H1 (cell line): ENCODE data around the gene MEA1. TPM values are rescaled to one million over a fixed set of nuclear protein-coding genes. Genes with fewer than 3 reads are reported as not detected.

ENCODE experiments used
- CTCF ChIA-PET: fragments of 300-600 bp; sonication (Branson Sonifier 250); formaldehyde crosslinking; loops from one replicate; lab custom pipeline; 2021; ENCODE audit not compliant: partially characterized antibody; lab: Charles Lee
- POLR2A ChIA-PET: fragments of 300-600 bp; sonication (Branson Sonifier 250); formaldehyde crosslinking; loops from one replicate; lab custom pipeline; 2021; ENCODE audit warnings: inconsistent platforms; ENCODE audit not compliant: partially characterized antibody; lab: Charles Lee
- DNase-seq, 2 experiments: peaks; one replicate each; pipeline versions ENCODE4 v3.0.0 to v3.0.0-alpha.2; 2010 to 2022; ENCODE audit warnings: low spot score in 2 of 2, low read depth in 1 of 2, mixed read lengths in 1 of 2
- FAIRE-seq: peaks from 2 replicates; lab custom pipeline; 2011; peaks lifted over from hg19 to GRCh38; lab: Jason Lieb, UNC
- H2AFZ ChIP-seq: 2 replicates; pipeline ENCODE4 v1.8.1; 2012; ENCODE audit warnings: low read length, inconsistent platforms
- H2AK5ac ChIP-seq: 2 replicates; pipeline ENCODE4 v1.6.1; 2013; ENCODE audit warnings: low read depth, low read length
- H2BK120ac ChIP-seq: replicated peaks from 2 replicates; pipeline ENCODE3; 2013; ENCODE audit warnings: low read depth, low read length, inconsistent platforms
- H2BK12ac ChIP-seq: 2 replicates; pipeline ENCODE4 v1.6.1; 2013; ENCODE audit warnings: low read depth, low read length
- H2BK15ac ChIP-seq: 2 replicates; pipeline ENCODE4 v1.6.1; 2013; ENCODE audit warnings: low read length
- H2BK20ac ChIP-seq: 2 replicates; pipeline ENCODE4 v1.6.1; 2013; ENCODE audit warnings: low read length
- H2BK5ac ChIP-seq: 2 replicates; pipeline ENCODE4 v1.6.1; 2013; ENCODE audit warnings: low read depth, low read length
- H3K14ac ChIP-seq: 2 replicates; pipeline ENCODE4 v1.6.1; 2013; ENCODE audit warnings: inconsistent platforms; ENCODE audit not compliant: insufficient read length
- H3K18ac ChIP-seq: 2 replicates; pipeline ENCODE4 v1.6.1; 2013; ENCODE audit warnings: low read length; ENCODE audit errors: extremely low read depth
- H3K23ac ChIP-seq: 2 replicates; pipeline ENCODE4 v1.6.1; 2013; ENCODE audit warnings: inconsistent platforms; ENCODE audit not compliant: insufficient read length
- H3K23me2 ChIP-seq: 2 replicates; pipeline ENCODE4 v1.6.1; 2013; ENCODE audit warnings: low read depth, low read length
- H3K27ac ChIP-seq: 2 replicates; pipeline ENCODE4 v1.6.1; 2011; ENCODE audit warnings: low read depth, low read length, inconsistent platforms
- H3K27me3 ChIP-seq, 4 experiments: replicated peaks in 1 of 4; 1 replicate in 1 of 4; 2 replicates in 3 of 4; pipeline versions ENCODE4 v1.6.1 to v1.8.1; 2011 to 2013; ENCODE audit warnings: low read length in 3 of 4, mild to moderate bottlenecking in 3 of 4, inconsistent platforms in 2 of 4, mixed read lengths in 2 of 4, moderate library complexity in 1 of 4; ENCODE audit not compliant: control insufficient read depth in 3 of 4, insufficient read depth in 3 of 4; ENCODE audit errors: extremely low read depth in 1 of 4
- H3K36me3 ChIP-seq, 4 experiments: 2 replicates each; pipeline versions ENCODE4 v1.6.1 to v1.8.1; 2011 to 2013; ENCODE audit warnings: mild to moderate bottlenecking in 4 of 4, low read length in 3 of 4, moderate library complexity in 2 of 4, control low read depth in 1 of 4, inconsistent platforms in 1 of 4; ENCODE audit not compliant: insufficient read depth in 4 of 4, control insufficient read depth in 2 of 4
- H3K4ac ChIP-seq: replicated peaks from 2 replicates; pipeline ENCODE3; 2013; ENCODE audit warnings: low read length, low read depth, mixed read lengths, inconsistent platforms; ENCODE audit not compliant: insufficient read length
- H3K4me1 ChIP-seq, 4 experiments: replicated peaks in 1 of 4; 1 replicate in 1 of 4; 2 replicates in 3 of 4; pipeline versions ENCODE4 v1.6.1 to v1.8.1; 2011 to 2013; ENCODE audit warnings: low read length in 3 of 4, inconsistent platforms in 2 of 4, mixed read lengths in 1 of 4; ENCODE audit not compliant: insufficient read depth in 4 of 4, control insufficient read depth in 3 of 4
- H3K4me2 ChIP-seq, 2 experiments: 2 replicates each; pipeline versions ENCODE4 v1.6.1 to v1.8.1; 2011 to 2013; ENCODE audit warnings: low read depth in 2 of 2, low read length in 2 of 2, control low read depth in 1 of 2, inconsistent platforms in 1 of 2, mild to moderate bottlenecking in 1 of 2; ENCODE audit not compliant: insufficient read depth in 1 of 2
- H3K4me3 ChIP-seq, 4 experiments: fragments of 200-600, 300-600 bp in 1 of 4; sonication (generic), shearing (Covaris generic), sonication (Bioruptor Twin) in 1 of 4; 2 replicates each; pipeline versions ENCODE4 v1.5.1 to v1.8.1; 2011 to 2016; ENCODE audit warnings: low read length in 4 of 4, low read depth in 3 of 4, control low read depth in 2 of 4, inconsistent platforms in 2 of 4, mild to moderate bottlenecking in 2 of 4, mixed read lengths in 1 of 4, moderate library complexity in 1 of 4; ENCODE audit not compliant: insufficient read depth in 2 of 4; ENCODE audit errors: extremely low read depth in 1 of 4
- H3K56ac ChIP-seq: replicated peaks from 2 replicates; pipeline ENCODE3; 2013; ENCODE audit warnings: low read depth, mild to moderate bottlenecking, mixed read lengths, low read length, inconsistent platforms; ENCODE audit not compliant: insufficient read length
- H3K79me1 ChIP-seq: 2 replicates; pipeline ENCODE4 v1.6.1; 2013; ENCODE audit warnings: low read depth, low read length, control low read depth
- H3K79me2 ChIP-seq, 2 experiments: 2 replicates each; pipeline versions ENCODE4 v1.6.1 to v1.8.1; 2012 to 2013; ENCODE audit warnings: low read length in 2 of 2, mild to moderate bottlenecking in 2 of 2, inconsistent platforms in 1 of 2; ENCODE audit not compliant: insufficient read depth in 2 of 2, control insufficient read depth in 1 of 2
- H3K9ac ChIP-seq, 4 experiments: replicated peaks in 1 of 4; 1 replicate in 1 of 4; 2 replicates in 3 of 4; pipeline versions ENCODE4 v1.6.1 to v1.8.1; 2011 to 2013; ENCODE audit warnings: low read depth in 3 of 4, low read length in 3 of 4, control low read depth in 2 of 4, mild to moderate bottlenecking in 2 of 4, moderate library complexity in 2 of 4, inconsistent platforms in 1 of 4; ENCODE audit errors: extremely low read depth in 1 of 4
- H3K9me3 ChIP-seq, 2 experiments: 2 replicates each; pipeline versions ENCODE4 v1.6.1 to v1.8.1; 2012 to 2013; ENCODE audit warnings: mild to moderate bottlenecking in 2 of 2, moderate library complexity in 2 of 2, control low read depth in 1 of 2, inconsistent platforms in 1 of 2, low read depth in 1 of 2, low read length in 1 of 2, mixed read lengths in 1 of 2; ENCODE audit not compliant: insufficient read depth in 2 of 2
- H4K20me1 ChIP-seq, 2 experiments: replicated peaks in 1 of 2; 2 replicates each; pipeline versions ENCODE3 to v1.8.1; 2011 to 2013; ENCODE audit warnings: inconsistent platforms in 2 of 2, low read length in 2 of 2, mild to moderate bottlenecking in 1 of 2; ENCODE audit not compliant: insufficient read depth in 2 of 2, control insufficient read depth in 1 of 2
- H4K5ac ChIP-seq: 2 replicates; pipeline ENCODE4 v1.6.1; 2013; ENCODE audit warnings: low read length, low read depth, mixed read lengths, inconsistent platforms; ENCODE audit not compliant: insufficient read length
- H4K8ac ChIP-seq: 2 replicates; pipeline ENCODE4 v1.8.0; 2013; ENCODE audit warnings: mild to moderate bottlenecking, moderate library complexity, low read length, inconsistent platforms; ENCODE audit not compliant: insufficient read depth; ENCODE audit errors: extremely low read depth
- H4K91ac ChIP-seq: replicated peaks from 2 replicates; pipeline ENCODE3; 2013; ENCODE audit warnings: low read length, mixed read lengths, inconsistent platforms; ENCODE audit not compliant: insufficient read length
- BRCA1 ChIP-seq: IDR thresholded peaks from 2 replicates; pipeline ENCODE4 v1.6.1; 2012; ENCODE audit warnings: low read depth, low read length, improper control_type of control experiment
- CHD2 ChIP-seq: IDR thresholded peaks from 2 replicates; pipeline ENCODE4 v1.6.1; 2012; ENCODE audit warnings: low read length, improper control_type of control experiment
- JUN ChIP-seq: IDR thresholded peaks from 2 replicates; pipeline ENCODE4 v1.6.1; 2011; ENCODE audit warnings: low read depth, mild to moderate bottlenecking, improper control_type of control experiment, low read length
- KDM1A ChIP-seq: fragments of 200-600, 300-600 bp; sonication (generic); IDR thresholded peaks from 2 replicates; pipeline ENCODE4 v1.7.1; 2016; ENCODE audit warnings: mild to moderate bottlenecking, low read length, borderline replicate concordance
- POLR2A ChIP-seq, 2 experiments: IDR thresholded peaks; 1 replicate in 1 of 2; 2 replicates in 1 of 2; pipeline ENCODE4 v1.6.1; 2011; ENCODE audit warnings: low read depth in 2 of 2, low read length in 2 of 2, mild to moderate bottlenecking in 2 of 2; ENCODE audit errors: control extremely low read depth in 1 of 2
- RAD21 ChIP-seq, 2 experiments: IDR thresholded peaks in 1 of 2; conservative IDR thresholded peaks in 1 of 2; 2 replicates each; pipeline ENCODE4 v1.6.1; 2011; ENCODE audit warnings: low read depth in 2 of 2, low read length in 2 of 2, improper control_type of control experiment in 1 of 2, inconsistent platforms in 1 of 2, mild to moderate bottlenecking in 1 of 2, moderate library complexity in 1 of 2
- RBBP5 ChIP-seq: IDR thresholded peaks from 2 replicates; pipeline ENCODE4 v1.7.1; 2012; ENCODE audit warnings: low read depth, mild to moderate bottlenecking, inconsistent platforms, low read length, moderate library complexity, borderline replicate concordance
- RNF2 ChIP-seq: fragments of 200-900, 300-1000 bp; sonication (generic); IDR thresholded peaks from 2 replicates; pipeline ENCODE4 v1.7.1; 2016; ENCODE audit warnings: borderline replicate concordance, low read depth, mild to moderate bottlenecking, antibody characterized with exemption, low read length; ENCODE audit not compliant: poor library complexity, severe bottlenecking; ENCODE audit errors: missing control alignments
- SAP30 ChIP-seq: fragments of 300-600 bp; sonication (generic); IDR thresholded peaks from 2 replicates; pipeline ENCODE4 v1.7.1; 2012; ENCODE audit warnings: low read length, moderate library complexity, mild to moderate bottlenecking, inconsistent platforms; ENCODE audit not compliant: insufficient read depth, insufficient replicate concordance
- SIX5 ChIP-seq: IDR thresholded peaks from 2 replicates; pipeline ENCODE4 v1.6.1; 2011; ENCODE audit warnings: mild to moderate bottlenecking, low read depth, low read length
- SP1 ChIP-seq: IDR thresholded peaks from 2 replicates; pipeline ENCODE4 v1.6.1; 2011; ENCODE audit warnings: low read depth, low read length
- SRF ChIP-seq: IDR thresholded peaks from 2 replicates; pipeline ENCODE4 v1.6.1; 2011; ENCODE audit warnings: mild to moderate bottlenecking, low read depth, low read length, moderate library complexity
- WGBS, 2 experiments: shearing (Covaris generic) in 1 of 2; methylation state at CpG; one replicate each; pipeline versions ENCODE4 v1.1.6 to v1.1.7; 2013 to 2015; ENCODE audit warnings: low lambda C conversion rate in 2 of 2, mixed read lengths in 2 of 2, inconsistent platforms in 1 of 2, low coverage in 1 of 2, missing lambda C conversion rate in 1 of 2; ENCODE audit not compliant: insufficient replicate concordance in 2 of 2, insufficient coverage in 1 of 2, insufficient read length in 1 of 2; ENCODE audit errors: extremely low coverage in 1 of 2, missing lambda C conversion rate in 1 of 2; 5-methylcytosine and 5-hydroxymethylcytosine counted together
- polyA plus RNA-seq, 7 experiments: library from polyadenylated mRNA; depleted of rRNA in 3 of 7; stranded (reverse) in 5 of 7; unstranded in 2 of 7; fragments of >200 nt in 5 of 7; fragments of 200-250 nt in 2 of 7; gene quantifications; 1 replicate in 5 of 7; 2 replicates in 1 of 7; 4 replicates in 1 of 7; pipeline versions ENCODE4 v1.2.1 to v1.2.3, GENCODE V29; 2011 to 2013; ENCODE audit warnings: missing spikeins in 2 of 7, mixed read lengths in 2 of 7
- total RNA-seq: library from RNA; stranded (reverse); fragmentation: NEBNext Ultra II Directional; extraction: Animal tissue kit (Norgen Biotek cat#: 25700); gene quantifications from 2 replicates; pipeline ENCODE4 v1.2.1, GENCODE V29; 2021
- TF ChIP-seq, protein P1 (sequence below): IDR thresholded peaks from 2 replicates; pipeline ENCODE4 v1.6.1; 2012; ENCODE audit warnings: inconsistent platforms

The MEA1 gene
- total and polyA plus RNA-seq, 2 of the 8 experiments (the other 6 are each of a cell fraction or from before 2014, with no cell fraction given), result 94.2 to 96.4 TPM

DNA sequence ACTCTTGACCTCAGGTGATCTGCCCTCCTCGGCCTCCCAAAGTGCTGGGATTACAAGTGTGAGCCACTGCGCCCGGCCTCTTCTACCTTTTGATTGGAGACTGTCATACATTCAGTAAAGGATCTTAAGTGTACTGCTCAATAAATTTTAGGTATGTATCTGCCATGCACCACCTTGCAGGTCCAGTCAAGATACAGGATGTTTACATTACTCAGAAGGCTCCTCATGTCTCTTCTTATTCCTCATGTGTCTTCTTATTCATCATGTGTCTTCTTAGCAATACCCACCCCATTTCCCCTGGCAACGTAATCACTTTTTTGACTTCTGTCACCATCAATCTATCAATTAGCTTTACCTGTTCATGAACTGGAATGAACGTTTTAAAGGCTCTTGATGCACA, 7.9 kb downstream of the MEA1 start:
- Histone ChIP-seq H2BK15ac (no peak overlapping the region), H2BK12ac (no peak overlapping the region), H3K4me2 (no peak overlapping the region), H2BK5ac (no peak overlapping the region), H3K23ac (no peak overlapping the region), H3K4me3 (no peak overlapping the region), H2BK120ac (no peak overlapping the region), H2BK20ac (no peak overlapping the region), H3K36me3 (peaks cover 9 to 40% (median 24%) of the 10 kb centered on the region in 4 experiments), H3K4me1 (no peaks in the 10 kb centered on the region), H3K79me1 (peaks cover 3% of the 10 kb centered on the region), H3K23me2 (no peaks in the 10 kb centered on the region), H3K9ac (no peak overlapping the region), H4K5ac (no peak overlapping the region), H3K79me2 (no peaks in the 10 kb centered on the region), H3K18ac (no peak overlapping the region), H4K20me1 (peaks cover 0 to 12% of the 10 kb centered on the region in 2 experiments), H4K91ac (no peak overlapping the region), H3K27me3 (no peaks in the 10 kb centered on the region), H3K27ac (no peak overlapping the region), H4K8ac (no peak overlapping the region), H3K4ac (no peak overlapping the region), H3K56ac (no peak overlapping the region), H3K14ac (no peak overlapping the region), H3K9me3 (no peaks in the 10 kb centered on the region), H2AFZ (no peak overlapping the region), H2AK5ac (no peak overlapping the region)
- 95% methylated on average over 5 of the region's 5 CpGs; no CpG with 5 or more reads in 1 of the 2 experiments for WGBS, 2 experiments
- DNase-seq, result no peak
- FAIRE-seq, result no peak
- ChIA-PET POLR2A (interaction anchor here (1.1 to 2.0 kb wide), 3 partner anchors 11 to 18 kb away, joined by 3 to 11 read pairs (median 5); partner anchors contain the start of gene RRP36), CTCF (interaction anchor here (0.5 to 6.0 kb wide), 8 partner anchors 10 to 320 kb away, joined by 3 to 33 read pairs (median 4); partner anchors contain the start of gene RRP36)
- TF ChIP-seq JUN (no peak), SP1 (no peak), RAD21 (IDR thresholded peaks at IDR 0.05 in 1 of 2, conservative IDR thresholded peaks at IDR 0.05 in 1 of 2; ENCODE audit: low read depth in 2 of 2, low read length in 2 of 2) (no peak), RNF2 (no peak), BRCA1 (no peak), SRF (no peak), RBBP5 (no peak), SAP30 (no peak), KDM1A (no peak), SIX5 (no peak), CHD2 (no peak), POLR2A (IDR thresholded peaks at IDR 0.05; ENCODE audit: control extremely low read depth in 1 of 2, low read depth in 2 of 2, low read length in 2 of 2) (no peak)
- TF ChIP-seq, protein P1, sequence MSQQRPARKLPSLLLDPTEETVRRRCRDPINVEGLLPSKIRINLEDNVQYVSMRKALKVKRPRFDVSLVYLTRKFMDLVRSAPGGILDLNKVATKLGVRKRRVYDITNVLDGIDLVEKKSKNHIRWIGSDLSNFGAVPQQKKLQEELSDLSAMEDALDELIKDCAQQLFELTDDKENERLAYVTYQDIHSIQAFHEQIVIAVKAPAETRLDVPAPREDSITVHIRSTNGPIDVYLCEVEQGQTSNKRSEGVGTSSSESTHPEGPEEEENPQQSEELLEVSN, result no peak
